DND-41 (cell line): ENCODE results near the gene CEACAM19.

Experiments
- ATAC-seq: fragments of 200-7000 bp; cut with Tn5 transposase; 3 replicates; pipeline ENCODE4 v1.9.1; 2021; ENCODE audit warnings: low read depth; ENCODE audit not compliant: insufficient read depth
- DNase-seq: peaks from one replicate; pipeline ENCODE4 v3.0.0-alpha.2; 2020
- H2AFZ ChIP-seq: 2 replicates; pipeline ENCODE4 v1.6.0; 2012; ENCODE audit warnings: low read depth, low read length
- H3K27ac ChIP-seq: 2 replicates; pipeline ENCODE4 v1.5.1; 2012; ENCODE audit warnings: low read length, inconsistent platforms
- H3K27me3 ChIP-seq: fragments of 200-600 bp; sonication (generic); 2 replicates; pipeline ENCODE4 v1.6.0; 2012; ENCODE audit warnings: low read length, mild to moderate bottlenecking, inconsistent platforms; ENCODE audit not compliant: insufficient read depth, poor library complexity
- H3K36me3 ChIP-seq: 2 replicates; pipeline ENCODE4 v1.5.1; 2012; ENCODE audit warnings: low read length, inconsistent platforms; ENCODE audit not compliant: insufficient read depth
- H3K4me1 ChIP-seq: 2 replicates; pipeline ENCODE4 v1.5.1; 2012; ENCODE audit warnings: mild to moderate bottlenecking, low read length; ENCODE audit not compliant: insufficient read depth
- H3K4me2 ChIP-seq: 2 replicates; pipeline ENCODE4 v1.6.0; 2012; ENCODE audit warnings: mild to moderate bottlenecking, moderate library complexity, low read length, inconsistent platforms; ENCODE audit not compliant: insufficient read depth
- H3K4me3 ChIP-seq, 2 experiments: fragments of 200-600 bp in 1 of 2; shearing (Covaris generic) in 1 of 2; 2 replicates each; pipeline ENCODE4 v1.5.1; 2012 to 2016; ENCODE audit warnings: inconsistent platforms in 2 of 2, low read length in 2 of 2, mild to moderate bottlenecking in 2 of 2, low read depth in 1 of 2, moderate library complexity in 1 of 2
- H3K79me2 ChIP-seq: 2 replicates; pipeline ENCODE4 v1.6.0; 2012; ENCODE audit warnings: low read length, inconsistent platforms; ENCODE audit not compliant: insufficient read depth
- H3K9ac ChIP-seq: 2 replicates; pipeline ENCODE4 v1.6.0; 2012; ENCODE audit warnings: low read depth, mild to moderate bottlenecking, inconsistent platforms, low read length, moderate library complexity
- H3K9me3 ChIP-seq: 2 replicates; pipeline ENCODE4 v1.5.1; 2012; ENCODE audit warnings: low read length, moderate library complexity, mild to moderate bottlenecking, inconsistent platforms; ENCODE audit not compliant: insufficient read depth, severe bottlenecking
- H4K20me1 ChIP-seq: 2 replicates; pipeline ENCODE4 v1.6.0; 2012; ENCODE audit warnings: low read length; ENCODE audit not compliant: insufficient read depth
- CTCF ChIP-seq: IDR thresholded peaks from 2 replicates; pipeline ENCODE4 v1.5.1; 2012; ENCODE audit warnings: borderline replicate concordance, low read length, moderate library complexity, mild to moderate bottlenecking; ENCODE audit not compliant: poor library complexity, severe bottlenecking; ENCODE audit errors: extremely low read depth
- EZH2 ChIP-seq: IDR thresholded peaks from 3 replicates; pipeline ENCODE4 v1.6.1; 2012; ENCODE audit warnings: borderline replicate concordance, low read depth, mild to moderate bottlenecking, moderate library complexity, low read length, inconsistent platforms; ENCODE audit not compliant: severe bottlenecking

Gene CEACAM19

GRCh38 chr19:44692379-44692721 is 21.1 kb downstream of the CEACAM19 start:
- Histone ChIP-seq H3K9ac (no peak overlapping the region), H3K4me2 (no peak overlapping the region), H3K27ac (no peak overlapping the region), H2AFZ (no peak overlapping the region), H4K20me1 (no peaks in the 10 kb centered on the region), H3K9me3 (no peaks in the 10 kb centered on the region), H3K4me3 (no peak overlapping the region), H3K4me1 (no peaks in the 10 kb centered on the region), H3K36me3 (no peaks in the 10 kb centered on the region), H3K27me3 (no peaks in the 10 kb centered on the region), H3K79me2 (no peaks in the 10 kb centered on the region)
- DNase-seq: no peak
- TF ChIP-seq CTCF: no peak
- no peak for TF ChIP-seq EZH2
- no peak for ATAC-seq

GRCh38 chr19:44694184-44694579 is 22.9 kb downstream of the CEACAM19 start:
- H3K79me2 ChIP-seq: no peaks in the 10 kb centered on the region
- no peak overlapping the region for H3K4me3 ChIP-seq
- no peak overlapping the region for H2AFZ ChIP-seq
- H3K9me3 ChIP-seq: no peaks in the 10 kb centered on the region
- H3K4me2 ChIP-seq: no peak overlapping the region
- no peaks in the 10 kb centered on the region for H3K36me3 ChIP-seq
- no peak overlapping the region for H3K27ac ChIP-seq
- ATAC-seq (no peak), DNase-seq (peak; percentile 9)
- peaks cover 3% of the 10 kb centered on the region; the same call in 1 of the 2 replicates for H4K20me1 ChIP-seq
- no peak overlapping the region for H3K9ac ChIP-seq
- no peaks in the 10 kb centered on the region for H3K4me1 ChIP-seq
- H3K27me3 ChIP-seq: peaks cover 3% of the 10 kb centered on the region
- TF ChIP-seq EZH2 (no peak), CTCF (peak; percentile 49)

- Histone ChIP-seq H3K79me2 (no peaks in the 10 kb centered on the region), H3K4me2 (no peak overlapping the region), H3K4me3 (no peak overlapping the region), H3K27me3 (peaks cover 3% of the 10 kb centered on the region), H3K27ac (no peak overlapping the region), H2AFZ (no peak overlapping the region), H3K36me3 (no peaks in the 10 kb centered on the region), H4K20me1 (peaks cover 3% of the 10 kb centered on the region; the same call in 1 of the 2 replicates), H3K9ac (no peak overlapping the region), H3K9me3 (no peaks in the 10 kb centered on the region), H3K4me1 (no peaks in the 10 kb centered on the region)
- no peak for ATAC-seq
- DNase-seq: no peak
- TF ChIP-seq CTCF (no peak), EZH2 (no peak)
These were observed 25.8 kb downstream of the CEACAM19 start for GRCh38 chr19:44696939-44697669.

- Histone ChIP-seq H2AFZ (no peak overlapping the region), H3K4me1 (no peaks in the 10 kb centered on the region), H3K4me2 (no peak overlapping the region), H3K27me3 (peaks cover 3% of the 10 kb centered on the region), H3K9ac (no peak overlapping the region), H3K27ac (no peak overlapping the region), H4K20me1 (peaks cover 3% of the 10 kb centered on the region; the same call in 1 of the 2 replicates), H3K36me3 (no peaks in the 10 kb centered on the region), H3K4me3 (no peak overlapping the region), H3K9me3 (no peaks in the 10 kb centered on the region), H3K79me2 (no peaks in the 10 kb centered on the region)
- ATAC-seq (no peak), DNase-seq (no peak)
- no peak for TF ChIP-seq CTCF
- no peak for TF ChIP-seq EZH2
These were observed 26.4 kb downstream of the CEACAM19 start for GRCh38 chr19:44697670-44698034.
